ENCODE data around the gene ARHGEF11.

The ARHGEF11 gene

DNA sequence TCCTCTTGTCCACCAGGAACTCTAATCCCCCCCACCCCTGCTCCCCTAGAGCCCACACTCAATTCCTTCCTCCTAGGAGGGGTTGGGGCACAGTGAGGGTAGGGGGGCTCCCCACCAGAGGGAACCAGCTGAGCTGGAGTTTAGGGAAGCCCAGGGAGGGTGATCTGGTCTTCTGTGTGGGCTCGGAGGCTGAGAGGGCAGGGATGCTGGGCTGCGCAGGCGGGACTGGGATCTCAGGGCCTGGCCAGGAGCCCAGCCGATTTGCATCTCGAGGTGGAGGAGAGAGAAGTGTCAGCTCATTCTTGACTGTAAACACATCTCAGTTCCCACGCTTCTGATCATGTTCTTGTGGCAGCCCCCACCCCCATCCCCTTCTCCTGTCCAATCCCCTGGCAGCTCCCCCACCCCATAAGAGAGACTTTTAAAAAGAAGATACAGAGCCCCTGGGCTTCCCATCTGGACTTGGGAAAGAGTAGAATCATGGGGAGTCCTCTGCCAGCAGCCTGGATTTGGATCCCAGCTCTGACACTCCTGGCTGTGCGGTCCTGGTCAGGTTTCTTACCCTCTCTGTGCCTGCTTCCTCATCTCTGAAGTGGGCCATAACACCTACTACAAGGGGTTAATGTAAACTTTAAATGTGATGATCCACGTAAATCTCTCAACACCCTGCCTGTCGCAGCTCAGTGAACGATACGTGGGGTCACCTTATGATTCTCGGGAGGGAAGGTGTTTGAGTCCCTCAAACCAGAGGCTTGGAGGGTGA, 145.4 kb downstream of the ARHGEF11 start:
- Histone ChIP-seq H3K27me3 (replicated peaks) (no peaks in the 10 kb centered on the region), H3K36me3 (replicated peaks) (no peaks in the 10 kb centered on the region), H3K4me3 (ENCODE audit: low read depth, low read length) (no peak overlapping the region), H3K27ac (no peak overlapping the region)
- in situ Hi-C loops (cut with HindIII; ENCODE audit: low pct_ligation_motif_present, low sequenced_read_pairs) = no loop called here
- peak; percentile 49 for DNase-seq
- TF ChIP-seq, protein P1, sequence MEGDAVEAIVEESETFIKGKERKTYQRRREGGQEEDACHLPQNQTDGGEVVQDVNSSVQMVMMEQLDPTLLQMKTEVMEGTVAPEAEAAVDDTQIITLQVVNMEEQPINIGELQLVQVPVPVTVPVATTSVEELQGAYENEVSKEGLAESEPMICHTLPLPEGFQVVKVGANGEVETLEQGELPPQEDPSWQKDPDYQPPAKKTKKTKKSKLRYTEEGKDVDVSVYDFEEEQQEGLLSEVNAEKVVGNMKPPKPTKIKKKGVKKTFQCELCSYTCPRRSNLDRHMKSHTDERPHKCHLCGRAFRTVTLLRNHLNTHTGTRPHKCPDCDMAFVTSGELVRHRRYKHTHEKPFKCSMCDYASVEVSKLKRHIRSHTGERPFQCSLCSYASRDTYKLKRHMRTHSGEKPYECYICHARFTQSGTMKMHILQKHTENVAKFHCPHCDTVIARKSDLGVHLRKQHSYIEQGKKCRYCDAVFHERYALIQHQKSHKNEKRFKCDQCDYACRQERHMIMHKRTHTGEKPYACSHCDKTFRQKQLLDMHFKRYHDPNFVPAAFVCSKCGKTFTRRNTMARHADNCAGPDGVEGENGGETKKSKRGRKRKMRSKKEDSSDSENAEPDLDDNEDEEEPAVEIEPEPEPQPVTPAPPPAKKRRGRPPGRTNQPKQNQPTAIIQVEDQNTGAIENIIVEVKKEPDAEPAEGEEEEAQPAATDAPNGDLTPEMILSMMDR (IDR thresholded peaks at IDR 0.05; ENCODE audit: low read depth, low read length, missing control alignments) = no peak

DNA sequence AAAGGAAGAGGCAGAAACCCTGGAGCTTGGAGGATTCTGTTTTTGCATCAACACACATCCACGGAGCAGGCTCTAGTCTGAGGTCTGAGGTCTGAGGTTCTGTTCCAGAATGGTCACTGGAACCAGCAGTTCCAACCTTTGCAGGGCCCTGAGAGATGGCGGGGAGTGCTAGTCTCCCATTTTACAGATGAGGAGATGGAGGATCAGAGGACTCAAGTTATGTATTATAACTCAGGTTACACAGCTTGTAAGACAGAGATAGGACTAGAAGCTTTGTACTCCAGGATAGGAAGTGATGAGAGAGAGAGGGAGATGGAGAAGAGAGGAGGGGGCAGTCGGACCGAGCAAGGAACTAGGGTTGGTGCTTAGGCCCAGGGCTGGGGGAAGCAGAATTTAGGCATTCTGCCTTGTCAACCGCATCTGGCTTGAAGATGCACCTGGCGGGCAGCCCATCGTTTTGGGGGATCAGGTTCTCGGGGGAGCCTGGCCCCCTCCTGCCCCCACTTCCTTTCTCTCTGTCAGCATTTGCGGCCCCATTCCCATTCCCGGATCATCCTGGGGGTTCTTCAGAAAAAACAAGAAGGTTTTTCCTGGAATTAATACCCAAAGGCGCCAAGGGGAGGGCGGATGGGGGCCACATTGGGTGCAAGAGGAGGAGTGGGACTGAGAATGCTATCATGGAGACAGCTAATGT, 146.4 kb downstream of the ARHGEF11 start:
- Histone ChIP-seq H3K36me3 (replicated peaks) (no peaks in the 10 kb centered on the region), H3K27ac (peak overlapping the region; percentile 90), H3K4me3 (ENCODE audit: low read depth, low read length) (no peak overlapping the region), H3K27me3 (replicated peaks) (no peaks in the 10 kb centered on the region)
- in situ Hi-C loops (cut with HindIII; ENCODE audit: low pct_ligation_motif_present, low sequenced_read_pairs) = no loop called here
- TF ChIP-seq, protein P1 (IDR thresholded peaks at IDR 0.05; ENCODE audit: low read depth, low read length, missing control alignments) = no peak
- DNase-seq = no peak

DNA sequence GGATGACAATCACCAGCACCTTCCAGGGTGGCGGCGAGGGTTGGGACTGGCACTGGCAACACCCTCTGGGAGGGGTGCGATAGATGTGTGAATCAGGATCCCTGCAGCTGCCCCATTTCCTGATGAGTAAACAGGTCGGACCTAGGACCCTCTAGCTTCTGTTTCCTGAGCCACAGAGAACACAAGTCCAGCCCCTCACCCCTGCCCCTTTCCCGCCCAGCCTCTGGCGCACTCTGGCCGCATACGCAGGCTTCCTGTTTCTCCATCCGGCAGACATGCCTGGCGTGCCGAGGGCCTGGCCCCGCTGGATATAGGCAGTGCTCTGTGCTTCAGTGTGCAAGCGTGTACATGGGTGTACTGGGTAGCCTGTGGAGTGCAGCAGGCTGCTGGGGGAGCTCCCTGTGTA, 147.4 kb downstream of the ARHGEF11 start:
- in situ Hi-C loops (cut with HindIII; ENCODE audit: low pct_ligation_motif_present, low sequenced_read_pairs) = no loop called here
- TF ChIP-seq, protein P1 (IDR thresholded peaks at IDR 0.05; ENCODE audit: low read depth, low read length, missing control alignments) = no peak
- no peaks in the 10 kb centered on the region for H3K27me3 ChIP-seq (replicated peaks)
- H3K36me3 ChIP-seq (replicated peaks) = no peaks in the 10 kb centered on the region
- H3K27ac ChIP-seq = peak overlapping the region; percentile 90
- H3K4me3 ChIP-seq (ENCODE audit: low read depth, low read length) = no peak overlapping the region
- DNase-seq = peak; percentile 51

DNA sequence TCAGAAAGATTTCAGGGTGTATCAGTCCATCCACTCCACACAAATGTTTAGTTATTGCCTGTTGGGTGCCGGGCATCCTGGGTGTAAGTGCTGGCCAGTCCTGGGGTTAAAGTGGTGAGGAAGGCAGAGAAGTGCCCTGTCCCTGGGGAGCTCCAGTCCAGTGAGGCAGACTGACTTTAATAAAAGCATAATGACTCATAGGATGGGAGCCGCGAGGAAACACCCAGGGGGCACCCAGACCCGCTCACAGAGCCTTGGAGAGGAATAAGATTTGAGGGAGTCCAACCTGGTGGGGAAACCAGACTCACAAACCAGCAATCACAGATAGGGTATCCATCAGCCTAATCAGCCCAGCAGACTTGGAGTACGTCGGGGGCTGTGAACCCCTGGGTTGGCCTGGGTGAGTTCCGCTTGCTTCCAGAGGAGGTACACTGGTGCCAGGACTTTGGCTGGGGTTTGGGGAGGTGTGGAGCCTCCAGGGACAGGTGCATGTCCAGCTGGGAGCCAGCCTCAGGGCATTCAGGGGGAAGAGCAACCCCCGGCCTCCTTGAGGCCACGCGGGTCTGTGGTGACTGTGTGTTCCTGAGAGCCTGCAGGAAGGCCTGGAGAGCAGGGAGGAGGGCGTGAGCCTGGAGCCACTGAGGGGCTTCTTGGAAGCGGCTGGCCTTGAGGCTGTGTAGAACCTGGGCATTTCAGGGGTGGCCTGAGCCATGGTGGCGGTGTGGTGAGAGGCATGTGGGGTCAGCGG, 148.3 kb downstream of the ARHGEF11 start:
- Histone ChIP-seq H3K36me3 (replicated peaks) (no peaks in the 10 kb centered on the region), H3K27me3 (replicated peaks) (no peaks in the 10 kb centered on the region), H3K27ac (peak overlapping the region; percentile 90), H3K4me3 (ENCODE audit: low read depth, low read length) (no peak overlapping the region)
- in situ Hi-C loops (cut with HindIII; ENCODE audit: low pct_ligation_motif_present, low sequenced_read_pairs) = no loop called here
- TF ChIP-seq, protein P1 (IDR thresholded peaks at IDR 0.05; ENCODE audit: low read depth, low read length, missing control alignments) = no peak
- peak; percentile 75 for DNase-seq

DNA sequence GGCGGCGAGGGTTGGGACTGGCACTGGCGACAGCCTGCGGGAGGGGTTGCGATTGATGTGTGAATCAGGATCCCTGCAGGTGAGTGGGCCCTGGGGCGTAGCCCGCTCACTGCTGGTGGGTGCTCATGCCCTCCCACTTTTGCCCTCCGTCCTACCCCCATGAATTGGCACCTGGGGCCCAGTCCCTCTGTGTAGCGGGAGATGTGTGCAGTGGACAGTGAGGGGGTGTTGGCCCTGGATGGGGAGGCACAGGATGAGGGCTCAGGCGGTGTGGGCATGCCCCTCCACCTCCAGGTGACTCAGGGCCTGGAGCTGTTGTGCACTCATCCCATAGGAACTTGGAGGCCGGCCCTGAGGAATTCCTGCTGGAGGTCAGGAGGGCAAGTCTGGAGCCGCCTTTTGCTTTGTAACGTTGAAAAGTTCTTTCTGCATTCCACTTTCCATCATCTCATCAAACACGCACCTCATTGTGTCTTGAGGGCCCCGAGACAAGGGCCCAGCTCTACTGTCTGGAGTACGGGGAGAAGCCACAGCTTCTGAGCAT, 149.0 kb downstream of the ARHGEF11 start:
- H3K27ac ChIP-seq = peak overlapping the region; percentile 90

More for the DNA sequence above, 149.0 kb downstream of the ARHGEF11 start:
- no peaks in the 10 kb centered on the region for H3K36me3 ChIP-seq (replicated peaks)
- in situ Hi-C loops (cut with HindIII; ENCODE audit: low pct_ligation_motif_present, low sequenced_read_pairs) = no loop called here
- H3K4me3 ChIP-seq (ENCODE audit: low read depth, low read length) = no peak overlapping the region
- TF ChIP-seq, protein P1 (IDR thresholded peaks at IDR 0.05; ENCODE audit: low read depth, low read length, missing control alignments) = no peak
- no peaks in the 10 kb centered on the region for H3K27me3 ChIP-seq (replicated peaks)
- peak; percentile 81 for DNase-seq

Data from brain microvascular endothelial cell (primary cell).